Endothelial cell of umbilical vein (primary cell): Measurements from ENCODE around the gene MCF2L.

Source experiments
- EZH2 ChIP-seq: IDR thresholded peaks from 2 replicates; pipeline ENCODE4 v1.6.1; 2012; ENCODE audit warnings: borderline replicate concordance, low read depth, mild to moderate bottlenecking, moderate library complexity, low read length, inconsistent platforms; ENCODE audit not compliant: severe bottlenecking
- FOS ChIP-seq: IDR thresholded peaks from 2 replicates; pipeline ENCODE4 v1.6.1; 2011; ENCODE audit warnings: mild to moderate bottlenecking, low read length, moderate library complexity, borderline replicate concordance; ENCODE audit not compliant: insufficient read depth
- GATA2 ChIP-seq: IDR thresholded peaks from 2 replicates; pipeline ENCODE4 v1.7.0; 2011; ENCODE audit warnings: low read depth, mild to moderate bottlenecking, moderate library complexity, mixed read lengths, low read length; ENCODE audit not compliant: insufficient read length, insufficient read depth
- MYC ChIP-seq: IDR thresholded peaks from one replicate; pipeline ENCODE4 v1.6.1; 2011; ENCODE audit warnings: mild to moderate bottlenecking, low read depth, low read length
- POLR2A ChIP-seq: IDR thresholded peaks from 2 replicates; pipeline ENCODE4 v1.6.1; 2012; ENCODE audit warnings: low read depth, mild to moderate bottlenecking, control low read depth, low read length
- POLR2AphosphoS5 ChIP-seq: IDR thresholded peaks from 2 replicates; pipeline ENCODE4 v1.6.1; 2012; ENCODE audit warnings: low read depth, mild to moderate bottlenecking, control low read depth, low read length, moderate library complexity; ENCODE audit not compliant: insufficient read depth
- TF ChIP-seq, protein P1 (sequence below), 2 donors: IDR thresholded peaks; 1 replicate in 1 of 2; 2 replicates in 1 of 2; pipeline ENCODE4 v1.5.1; 2011; ENCODE audit warnings: low read length in 2 of 2, mild to moderate bottlenecking in 2 of 2, moderate library complexity in 2 of 2, control low read depth in 1 of 2, inconsistent platforms in 1 of 2, low read depth in 1 of 2; ENCODE audit not compliant: insufficient read depth in 1 of 2; ENCODE audit errors: extremely low read depth in 1 of 2
- TF ChIP-seq, protein P2 (sequence below): IDR thresholded peaks from 2 replicates; pipeline ENCODE4 v1.6.1; 2011; ENCODE audit not compliant: insufficient read depth, insufficient read length

- no peak for TF ChIP-seq POLR2AphosphoS5
- TF ChIP-seq, protein P1, sequence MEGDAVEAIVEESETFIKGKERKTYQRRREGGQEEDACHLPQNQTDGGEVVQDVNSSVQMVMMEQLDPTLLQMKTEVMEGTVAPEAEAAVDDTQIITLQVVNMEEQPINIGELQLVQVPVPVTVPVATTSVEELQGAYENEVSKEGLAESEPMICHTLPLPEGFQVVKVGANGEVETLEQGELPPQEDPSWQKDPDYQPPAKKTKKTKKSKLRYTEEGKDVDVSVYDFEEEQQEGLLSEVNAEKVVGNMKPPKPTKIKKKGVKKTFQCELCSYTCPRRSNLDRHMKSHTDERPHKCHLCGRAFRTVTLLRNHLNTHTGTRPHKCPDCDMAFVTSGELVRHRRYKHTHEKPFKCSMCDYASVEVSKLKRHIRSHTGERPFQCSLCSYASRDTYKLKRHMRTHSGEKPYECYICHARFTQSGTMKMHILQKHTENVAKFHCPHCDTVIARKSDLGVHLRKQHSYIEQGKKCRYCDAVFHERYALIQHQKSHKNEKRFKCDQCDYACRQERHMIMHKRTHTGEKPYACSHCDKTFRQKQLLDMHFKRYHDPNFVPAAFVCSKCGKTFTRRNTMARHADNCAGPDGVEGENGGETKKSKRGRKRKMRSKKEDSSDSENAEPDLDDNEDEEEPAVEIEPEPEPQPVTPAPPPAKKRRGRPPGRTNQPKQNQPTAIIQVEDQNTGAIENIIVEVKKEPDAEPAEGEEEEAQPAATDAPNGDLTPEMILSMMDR (IDR thresholded peaks at IDR 0.05; ENCODE audit: extremely low read depth in 1 of 2, insufficient read depth in 1 of 2, low read depth in 1 of 2, low read length in 2 of 2) = no peak
- no peak for TF ChIP-seq MYC
- TF ChIP-seq EZH2 = no peak
- TF ChIP-seq, protein P2, sequence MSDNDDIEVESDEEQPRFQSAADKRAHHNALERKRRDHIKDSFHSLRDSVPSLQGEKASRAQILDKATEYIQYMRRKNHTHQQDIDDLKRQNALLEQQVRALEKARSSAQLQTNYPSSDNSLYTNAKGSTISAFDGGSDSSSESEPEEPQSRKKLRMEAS = no peak
- TF ChIP-seq POLR2A = no peak
- TF ChIP-seq FOS = no peak
- no peak for TF ChIP-seq GATA2
Observed at GRCh38 chr13:113103646-113104045, 134.6 kb downstream of the MCF2L start.
